ENCODE measurements around the gene ADH1B. TPM values are rescaled to one million over a fixed set of nuclear protein-coding genes. Genes with fewer than 3 reads are reported as not detected.
"Not testable (repeated sequence)": the region's sequence is repeated elsewhere in the genome, so short reads cannot be mapped to it uniquely, and the experiment has no call there.

ADH1B gene
- total RNA-seq, result 110 TPM
- long read RNA-seq, full-length matches to known transcripts, result 89 of 109 reads
- long read RNA-seq, partial matches to known transcripts, result 14 of 109 reads
- long read RNA-seq, other reads (novel, unspliced or antisense), result 6 of 109 reads

DNA sequence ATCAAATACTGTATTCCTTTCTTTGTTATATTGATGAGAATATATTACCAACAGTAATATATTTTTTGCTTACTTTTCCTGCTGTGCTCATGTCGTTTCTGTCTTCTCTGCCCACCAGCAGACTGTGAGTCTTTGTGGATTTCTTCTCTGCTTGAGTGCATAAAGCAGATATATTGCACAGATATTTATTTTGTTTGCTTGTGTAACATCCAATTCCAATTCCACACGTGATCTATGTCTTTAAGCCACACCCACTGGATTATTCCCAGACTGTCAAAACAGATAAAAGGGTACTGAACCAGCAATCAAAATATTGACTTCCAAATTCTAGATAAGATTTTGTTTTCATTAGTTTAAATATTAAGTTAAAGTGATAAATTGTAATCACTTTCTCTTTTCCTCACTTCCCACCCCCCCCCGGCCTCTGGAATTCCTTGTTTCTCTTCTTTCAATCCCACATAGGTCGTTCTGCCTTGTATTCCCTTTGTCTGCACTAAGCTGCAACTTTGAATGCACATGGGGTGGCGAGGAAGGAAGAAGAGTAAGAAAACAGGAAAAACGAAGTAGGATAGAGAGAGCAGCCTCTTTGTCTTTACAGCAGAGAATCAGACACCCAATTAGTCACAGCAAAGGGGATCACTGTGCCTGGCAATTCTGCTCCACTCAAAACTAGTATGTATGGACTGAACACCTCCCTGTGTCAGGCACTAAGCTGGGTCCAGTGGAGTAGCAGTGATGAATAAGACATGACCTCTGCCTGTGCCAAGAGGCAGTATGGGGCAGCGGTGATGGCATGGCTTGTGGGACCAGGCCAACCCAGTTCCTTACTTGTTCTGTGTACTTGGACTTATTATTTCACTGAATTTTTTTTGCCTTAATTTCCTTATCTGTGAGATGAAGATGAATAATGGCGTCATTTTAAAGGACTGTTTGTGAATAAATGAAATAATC lies at the start of gene ADH1B:
Gene ADH1B (minus strand): TSS at position 161 of the 951 bp plus-strand sequence. CDS start 70 bp downstream, at position 91.
- DNase-seq (no peak), ATAC-seq (peak; percentile 15)

GRCh38 chr4:99367817-99368216 lies 46.6 kb upstream of the ADH1B start:
- ATAC-seq; DNase-seq; intact Hi-C loops (cut with micrococcal nuclease): not testable (repeated sequence)

More for the DNA sequence above, at the start of gene ADH1B:
- intact Hi-C loops (cut with micrococcal nuclease), result no loop called here

GRCh38 chr4:99366491-99366890 lies 45.3 kb upstream of the ADH1B start:
- ATAC-seq (no peak), DNase-seq (no peak)
- intact Hi-C loops (cut with micrococcal nuclease), result no loop called here

DNA sequence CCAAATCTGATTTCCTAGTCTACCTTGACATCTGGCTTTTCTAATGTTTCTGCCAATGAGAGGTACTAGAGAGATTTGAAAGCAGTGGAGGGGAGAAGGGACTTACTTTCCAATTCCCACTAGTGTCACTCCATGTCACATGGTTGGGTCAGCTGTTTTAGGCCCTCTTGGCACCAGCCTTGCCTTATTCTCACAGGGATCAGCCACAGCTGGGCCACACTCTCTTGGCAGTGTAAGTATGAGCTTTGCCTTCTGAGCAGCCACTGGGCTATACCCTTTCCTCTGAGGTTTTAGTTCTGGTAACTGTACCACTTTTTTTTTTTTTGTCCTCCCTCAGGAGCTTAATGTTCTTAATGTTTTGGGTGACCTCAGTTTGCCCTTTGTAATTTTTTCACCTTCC lies 41.6 kb upstream of the ADH1B start:
- ATAC-seq (peak; percentile 94), DNase-seq (peak; percentile 36)

GRCh38 chr4:99361899-99362275 lies 40.7 kb upstream of the ADH1B start:
- no peak for DNase-seq
- peak; percentile 33 for ATAC-seq
- intact Hi-C loops (cut with micrococcal nuclease), result no loop called here

More for the DNA sequence above, 41.6 kb upstream of the ADH1B start:
- intact Hi-C loops (cut with micrococcal nuclease), result no loop called here

DNA sequence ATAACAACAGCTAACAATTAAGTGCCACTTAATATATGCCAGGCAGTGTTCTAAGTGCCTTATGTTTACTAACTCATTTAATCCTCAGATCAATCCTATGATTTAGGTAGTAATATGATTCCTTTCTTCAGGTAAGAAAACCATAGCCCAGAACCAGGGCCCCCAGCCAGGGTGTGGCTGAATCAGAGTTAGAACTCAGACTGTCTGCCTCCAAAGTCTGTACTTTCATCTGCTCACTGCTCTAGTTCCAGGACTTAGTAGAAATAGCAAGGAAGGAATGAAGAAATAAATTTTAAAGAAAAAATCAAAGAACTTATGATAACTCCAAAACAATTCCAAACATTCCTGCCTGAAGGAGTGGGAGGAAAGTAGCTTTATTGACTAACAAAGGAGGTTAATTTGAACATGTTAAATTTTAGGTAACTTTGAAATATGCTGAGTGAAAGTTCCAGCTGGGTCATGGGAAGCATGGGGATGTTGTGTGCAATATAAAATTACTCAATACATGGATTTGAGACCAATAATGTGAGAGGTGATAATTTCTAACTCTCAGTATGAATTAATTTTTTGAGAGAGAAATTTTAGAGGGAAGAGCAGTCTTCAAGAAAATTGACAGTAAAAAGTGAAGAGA lies 40.2 kb upstream of the ADH1B start:
- intact Hi-C loops (cut with micrococcal nuclease), result no loop called here
- DNase-seq (peak; percentile 31), ATAC-seq (peak; percentile 32)

GRCh38 chr4:99359480-99360204 lies 38.4 kb upstream of the ADH1B start:
- DNase-seq, result no peak
- ATAC-seq, result no peak
- intact Hi-C loops (cut with micrococcal nuclease), result no loop called here

DNA sequence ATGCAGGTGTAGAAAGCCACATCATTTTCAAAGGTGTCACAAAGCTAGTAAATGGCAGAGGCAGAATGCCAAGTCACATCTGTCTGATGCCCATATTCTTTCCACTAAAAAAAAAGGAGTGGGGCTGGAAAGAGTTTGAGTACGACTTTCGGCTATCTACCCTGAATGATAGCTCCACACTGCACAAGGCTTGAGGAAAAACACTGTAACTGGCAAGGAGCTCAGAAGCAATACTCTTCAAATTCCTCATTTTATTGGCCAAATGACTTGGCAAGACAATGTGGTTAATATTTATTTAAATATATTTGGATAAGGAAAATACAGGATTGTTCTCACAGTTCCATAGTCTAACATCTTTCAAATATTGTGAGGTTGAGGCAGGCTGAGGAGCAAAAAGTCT lies 36.7 kb upstream of the ADH1B start:
- intact Hi-C loops (cut with micrococcal nuclease), result no loop called here
- DNase-seq (no peak), ATAC-seq (no peak)

DNA sequence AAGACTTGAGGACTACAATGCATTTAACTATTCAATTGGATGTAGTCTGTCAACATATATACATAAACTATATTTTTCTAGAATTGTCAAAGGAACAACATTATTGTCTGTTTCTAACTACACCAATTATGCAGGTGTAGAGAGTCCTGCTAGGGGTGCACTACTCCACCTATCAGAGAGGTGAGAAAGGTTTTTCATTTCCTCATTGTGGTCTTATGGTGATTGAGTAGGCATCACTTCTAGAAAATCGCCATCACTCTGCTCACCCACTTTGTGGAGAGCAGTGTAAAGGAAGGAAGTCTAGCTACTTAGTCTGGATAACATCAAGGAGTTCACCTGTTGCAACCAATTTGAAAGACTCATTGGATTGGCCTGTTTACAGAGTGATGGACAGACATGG lies 35.8 kb upstream of the ADH1B start:
- intact Hi-C loops (cut with micrococcal nuclease), result no loop called here
- DNase-seq (no peak), ATAC-seq (no peak)

- DNase-seq; intact Hi-C loops (cut with micrococcal nuclease); ATAC-seq: not testable (repeated sequence)
Measured at GRCh38 chr4:99356149-99356548, 34.9 kb upstream of the ADH1B start.

DNA sequence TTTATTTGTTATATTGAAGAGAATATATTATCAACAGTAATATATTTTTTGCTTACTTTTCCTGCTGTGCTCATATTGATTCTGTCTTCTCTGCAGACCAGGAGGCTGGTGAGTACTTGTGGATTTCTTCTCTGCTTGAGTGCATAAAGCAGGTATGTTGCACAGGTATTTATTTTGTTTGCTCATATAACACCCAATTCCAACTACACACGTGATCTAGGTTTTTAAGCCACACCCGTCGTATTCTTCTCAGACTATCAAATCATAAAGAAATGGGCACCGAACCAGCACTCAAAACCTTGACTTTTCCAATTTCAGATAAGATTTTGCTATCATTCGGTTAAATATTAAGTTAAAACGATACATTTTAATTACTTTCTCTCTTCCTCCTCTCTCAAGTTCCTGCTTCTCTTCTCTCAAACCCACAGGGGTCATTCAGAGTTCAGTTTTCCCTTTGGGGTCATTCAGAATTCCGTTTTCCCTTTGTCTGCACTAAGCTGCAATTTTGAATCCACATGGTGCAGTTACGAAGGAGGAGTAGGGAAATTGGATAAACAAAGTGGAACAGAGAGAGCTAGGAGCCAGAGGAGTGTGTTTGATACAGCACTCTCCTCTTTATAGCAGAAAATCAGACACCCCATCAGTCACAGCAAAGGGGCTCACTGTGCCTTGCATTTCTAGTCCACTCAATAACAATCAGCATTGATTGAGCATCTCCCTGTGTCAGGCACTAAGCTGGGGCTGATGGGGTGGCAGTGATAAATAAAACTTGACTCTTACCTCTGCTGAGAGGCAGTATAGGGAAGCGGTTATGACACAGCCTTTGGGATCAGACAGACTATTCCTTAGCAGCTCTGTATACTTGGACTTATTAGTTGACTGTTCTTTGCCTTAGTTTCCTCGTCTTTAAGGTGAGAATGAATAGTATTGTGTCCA lies 31.7 kb upstream of the ADH1B start, which contains the start of gene ADH1C:
Gene ADH1C (minus strand): TSS at position 145 of the 936 bp plus-strand sequence. CDS start 71 bp downstream, at position 74.
- DNase-seq, result no peak
- intact Hi-C loops (cut with micrococcal nuclease), result no loop called here
- ATAC-seq, result peak; percentile 80

DNA sequence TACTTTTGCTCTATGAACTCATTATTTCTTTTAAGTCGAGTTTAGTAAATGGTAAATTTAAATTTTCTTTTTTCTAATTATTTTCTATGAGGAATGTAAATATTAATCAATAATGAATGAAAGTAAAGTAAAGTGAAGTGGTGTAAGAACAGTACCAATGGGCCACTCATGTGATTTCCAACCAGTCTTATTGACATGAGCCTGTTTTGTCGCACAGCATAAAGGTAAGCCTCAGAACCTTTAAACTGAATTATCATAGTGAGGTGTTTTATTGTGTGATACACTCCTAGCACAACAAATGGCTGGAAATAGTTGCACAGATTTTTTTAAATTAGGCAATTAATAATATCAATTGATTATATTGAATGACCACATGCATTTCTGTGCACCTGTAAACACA lies 30.3 kb upstream of the ADH1B start:
- ATAC-seq (no peak), DNase-seq (no peak)
- intact Hi-C loops (cut with micrococcal nuclease), result no loop called here

GRCh38 chr4:99349338-99349737 lies 28.1 kb upstream of the ADH1B start:
- intact Hi-C loops (cut with micrococcal nuclease), result no loop called here
- no peak for DNase-seq
- no peak for ATAC-seq

DNA sequence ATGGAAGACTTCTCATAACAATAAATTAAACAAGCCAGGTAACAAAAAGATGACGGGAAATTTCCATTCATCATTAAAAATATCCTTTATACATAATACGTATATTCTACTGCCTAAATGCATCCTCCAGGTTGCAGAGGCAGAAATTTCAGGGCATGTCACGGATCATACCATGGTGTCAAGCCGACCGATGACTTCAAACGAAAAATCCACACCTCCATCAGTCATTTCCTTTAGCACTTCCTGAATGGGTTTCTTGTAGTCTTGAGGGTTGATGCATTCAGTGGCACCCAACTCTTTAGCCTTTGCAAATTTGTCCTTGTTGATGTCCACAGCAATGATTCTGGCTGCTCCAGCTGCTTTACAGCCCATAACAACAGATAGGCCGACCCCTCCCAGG lies 21.4 kb upstream of the ADH1B start:
- ATAC-seq; intact Hi-C loops (cut with micrococcal nuclease); DNase-seq: not testable (repeated sequence)

DNA sequence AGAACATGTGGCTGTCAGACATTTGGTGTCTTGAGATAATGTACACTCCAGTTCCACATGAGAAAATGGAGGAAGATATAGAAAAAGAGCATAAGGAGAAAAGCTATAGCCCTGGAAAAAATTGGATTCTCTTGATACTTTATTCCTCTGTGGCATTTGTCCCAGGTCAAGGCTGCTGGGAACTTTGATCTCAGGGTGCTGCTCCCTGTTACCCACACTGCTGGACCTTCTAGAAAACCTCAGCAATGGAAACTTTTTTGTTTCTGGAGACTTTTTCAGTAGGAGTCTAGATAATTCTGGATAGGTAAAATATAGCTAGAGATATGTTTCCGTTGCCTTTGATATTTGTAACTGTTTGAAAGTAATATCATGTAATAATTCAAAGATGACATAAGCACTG lies 20.2 kb upstream of the ADH1B start:
- ATAC-seq (no peak), DNase-seq (no peak)
- intact Hi-C loops (cut with micrococcal nuclease), result no loop called here

- intact Hi-C loops (cut with micrococcal nuclease), result no loop called here
- DNase-seq, result no peak
- no peak for ATAC-seq
Measured at GRCh38 chr4:99339172-99339571, 18.0 kb upstream of the ADH1B start.

DNA sequence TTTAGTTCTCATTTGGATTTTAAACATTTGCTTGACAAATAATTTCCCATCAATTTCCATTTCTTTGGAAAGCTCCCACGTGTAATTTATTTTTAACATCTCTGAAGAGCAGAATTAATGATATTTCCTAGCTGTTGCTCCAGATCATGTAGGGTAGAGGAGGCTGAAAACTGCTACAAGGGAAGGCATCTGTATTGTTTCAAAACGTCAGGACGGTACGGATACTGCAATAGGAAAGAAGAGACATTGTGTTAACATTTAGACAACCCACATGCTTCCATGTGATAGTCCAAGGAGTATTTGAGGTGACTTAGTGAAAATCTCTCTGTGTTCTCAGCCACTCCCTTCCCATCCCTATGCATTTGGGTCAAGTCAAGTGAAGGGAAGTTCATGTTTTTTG lies 15.4 kb upstream of the ADH1B start:
- ATAC-seq, result no peak
- intact Hi-C loops (cut with micrococcal nuclease), result no loop called here

GRCh38 chr4:99334880-99335279 lies 13.7 kb upstream of the ADH1B start:
- DNase-seq (no peak), ATAC-seq (no peak)
- intact Hi-C loops (cut with micrococcal nuclease), result no loop called here

More for the DNA sequence above, 15.4 kb upstream of the ADH1B start:
- no peak for DNase-seq
